WTC11 (cell line): ENCODE results near the gene RIC8B. TPM values are rescaled to one million over a fixed set of nuclear protein-coding genes. Genes with fewer than 3 reads are reported as not detected.

Experiments used
- ATAC-seq: fragments of 200-7000 bp; cut with Tn5 transposase; 2 replicates; pipeline ENCODE4 v1.10.0; 2021; ENCODE audit warnings: mild to moderate bottlenecking, moderate library complexity
- CTCF ChIA-PET: fragments of 300-600 bp; sonication (Branson Sonifier 250); formaldehyde crosslinking; loops from one replicate; lab custom pipeline; 2021; ENCODE audit warnings: antibody characterized with exemption; lab: Charles Lee
- POLR2A ChIA-PET: fragments of 350-600 bp; sonication (Branson Sonifier 250); formaldehyde crosslinking; loops from one replicate; lab custom pipeline; 2021; ENCODE audit warnings: antibody characterized with exemption; lab: Charles Lee
- DNase-seq: peaks from one replicate; pipeline ENCODE4 v3.0.0; 2021; ENCODE audit warnings: low spot score
- H3K27ac Mint-ChIP-seq: 2 replicates; pipeline ENCODE4 v1.8.0; 2021; ENCODE audit warnings: mixed read lengths
- H3K27me3 Mint-ChIP-seq: 2 replicates; pipeline ENCODE4 v1.8.0; 2021; ENCODE audit warnings: low read depth, mild to moderate bottlenecking, moderate library complexity, mixed read lengths
- H3K36me3 Mint-ChIP-seq: 2 replicates; pipeline ENCODE4 v1.8.0; 2021; ENCODE audit warnings: mixed read lengths
- H3K4me1 Mint-ChIP-seq: 2 replicates; pipeline ENCODE4 v1.8.0; 2022; ENCODE audit warnings: mixed read lengths
- H3K4me3 Mint-ChIP-seq: 2 replicates; pipeline ENCODE4 v1.8.0; 2021; ENCODE audit warnings: mild to moderate bottlenecking, moderate library complexity, mixed read lengths
- H3K9me3 Mint-ChIP-seq: 2 replicates; pipeline ENCODE4 v1.8.0; 2021; ENCODE audit warnings: mixed read lengths
- ATF2 ChIP-seq: sonication (generic); formaldehyde crosslinking; IDR thresholded peaks from 2 replicates; pipeline ENCODE4 v1.8.1; 2022; ENCODE audit warnings: low read depth, missing genetic modification reagents, borderline replicate concordance
- ATF3 ChIP-seq: sonication (generic); formaldehyde crosslinking; conservative IDR thresholded peaks from 2 replicates; pipeline ENCODE4 v1.8.1; 2022; ENCODE audit warnings: mild to moderate bottlenecking, missing genetic modification reagents
- CTCF ChIP-seq: fragments of 200-600 bp; IDR thresholded peaks from 2 replicates; pipeline ENCODE4 v1.8.0; 2022; ENCODE audit warnings: antibody characterized with exemption
- ETV6 ChIP-seq: sonication (generic); formaldehyde crosslinking; IDR thresholded peaks from 2 replicates; pipeline ENCODE4 v1.8.1; 2022; ENCODE audit warnings: mild to moderate bottlenecking, missing genetic modification reagents
- GABPB1 ChIP-seq: sonication (generic); formaldehyde crosslinking; IDR thresholded peaks from 2 replicates; pipeline ENCODE4 v1.8.1; 2023; ENCODE audit warnings: mild to moderate bottlenecking, missing genetic modification reagents
- HMGA2 ChIP-seq: fragments of 250-450 bp; sonication (Bioruptor Pico); IDR thresholded peaks from 2 replicates; pipeline ENCODE4 v1.4.0; 2021; ENCODE audit warnings: mild to moderate bottlenecking, moderate library complexity
- JUN ChIP-seq: sonication (generic); formaldehyde crosslinking; IDR thresholded peaks from 2 replicates; pipeline ENCODE4 v1.8.0; 2023; ENCODE audit warnings: mild to moderate bottlenecking, missing genetic modification reagents
- KAT7 ChIP-seq: sonication (generic); formaldehyde crosslinking; IDR thresholded peaks from 2 replicates; pipeline ENCODE4 v1.8.1; 2023; ENCODE audit warnings: missing genetic modification reagents, mild to moderate bottlenecking, borderline replicate concordance
- NFYB ChIP-seq: sonication (generic); formaldehyde crosslinking; conservative IDR thresholded peaks from 2 replicates; pipeline ENCODE4 v1.8.0; 2022; ENCODE audit warnings: low read depth, missing genetic modification reagents
- NR3C1 ChIP-seq: sonication (generic); formaldehyde crosslinking; conservative IDR thresholded peaks from 2 replicates; pipeline ENCODE4 v1.8.1; 2023; ENCODE audit warnings: low read depth, mild to moderate bottlenecking, missing genetic modification reagents
- OVOL2 ChIP-seq: fragments of 250-450 bp; sonication (Bioruptor Pico); IDR thresholded peaks from 2 replicates; pipeline ENCODE4 v1.9.0; 2021; ENCODE audit warnings: mild to moderate bottlenecking, borderline replicate concordance
- TP53 ChIP-seq: sonication (generic); formaldehyde crosslinking; IDR thresholded peaks from 2 replicates; pipeline ENCODE4 v1.8.1; 2023; ENCODE audit warnings: mild to moderate bottlenecking, missing genetic modification reagents
- ZNF138 ChIP-seq: sonication (generic); formaldehyde crosslinking; conservative IDR thresholded peaks from 2 replicates; pipeline ENCODE4 v1.8.1; 2022; ENCODE audit warnings: mild to moderate bottlenecking, moderate library complexity, missing genetic modification reagents
- ZNF219 ChIP-seq: sonication (generic); formaldehyde crosslinking; IDR thresholded peaks from 2 replicates; pipeline ENCODE4 v1.8.0; 2023; ENCODE audit warnings: missing genetic modification reagents, mild to moderate bottlenecking, borderline replicate concordance
- ZNF416 ChIP-seq: fragments of 250-450 bp; sonication (Bioruptor Pico); IDR thresholded peaks from 2 replicates; pipeline ENCODE4 v1.9.0; 2021; ENCODE audit warnings: mild to moderate bottlenecking, inconsistent platforms
- ZNF512 ChIP-seq: sonication (generic); formaldehyde crosslinking; IDR thresholded peaks from 2 replicates; pipeline ENCODE4 v1.8.1; 2022; ENCODE audit warnings: missing genetic modification reagents, borderline replicate concordance
- total RNA-seq: library from RNA; stranded (reverse); gene quantifications from 3 replicates; pipeline ENCODE4 v1.2.3, GENCODE V29; 2021
- TF ChIP-seq, protein P1 (sequence below): sonication (generic); formaldehyde crosslinking; IDR thresholded peaks from 2 replicates; pipeline ENCODE4 v1.8.1; 2022; ENCODE audit warnings: low read depth, mild to moderate bottlenecking, moderate library complexity, missing genetic modification reagents, borderline replicate concordance
- TF ChIP-seq, protein P2 (sequence below): fragments of 250-450 bp; sonication (Bioruptor Pico); IDR thresholded peaks from 2 replicates; pipeline ENCODE4 v1.8.0; 2021; ENCODE audit warnings: mild to moderate bottlenecking

The RIC8B gene
- total RNA-seq, 1 experiment from 2014 or later: 20.2 TPM

DNA sequence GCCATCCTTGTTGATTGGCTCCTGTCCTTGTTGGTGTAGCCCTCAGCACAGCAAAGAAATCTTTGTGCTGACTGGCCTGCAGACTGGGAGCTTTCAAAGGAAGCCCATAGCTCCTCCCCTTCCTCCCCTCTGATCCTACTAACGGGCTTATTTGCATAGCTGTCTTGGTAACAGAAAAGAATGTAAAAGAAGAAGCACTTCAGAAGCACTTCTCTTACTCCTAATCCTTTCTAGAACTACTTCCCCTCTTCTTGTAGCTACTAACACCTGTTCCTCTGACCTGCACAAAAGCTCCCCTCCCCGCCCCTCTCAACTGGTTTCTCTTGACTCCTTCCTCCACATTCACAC, 14.3 kb upstream of the RIC8B start:
- peak; percentile 97 for ATAC-seq
- H3K4me1 Mint-ChIP-seq: peaks cover 48% of the 10 kb centered on the region
- DNase-seq: peak; percentile 36

DNA sequence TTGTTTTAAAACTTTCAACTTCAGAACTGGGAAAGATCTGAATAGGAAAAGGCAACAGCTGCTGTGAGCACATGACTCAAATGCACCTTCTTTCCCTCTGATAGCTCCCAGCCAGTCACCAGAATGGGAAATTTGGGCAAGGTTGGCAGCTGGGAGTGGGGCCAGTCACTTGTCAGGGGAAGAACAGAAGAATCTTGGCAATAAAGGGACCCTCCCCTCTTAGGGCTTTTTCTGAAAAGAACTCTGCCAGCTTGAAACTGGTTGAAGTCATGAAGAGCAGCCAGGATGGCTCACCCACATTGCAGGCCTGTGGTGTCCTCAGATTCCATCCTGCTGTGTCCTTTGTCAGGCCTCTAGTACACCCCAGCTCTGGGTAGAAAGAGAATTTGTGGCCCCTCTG, 10.3 kb upstream of the RIC8B start:
- H3K4me1 Mint-ChIP-seq: peaks cover 65% of the 10 kb centered on the region

More for the DNA sequence above, 14.3 kb upstream of the RIC8B start:
- CTCF ChIA-PET: interaction anchor here (0.5 to 0.8 kb wide), 2 partner anchors 19 to 403 kb away, joined by 3 to 4 read pairs; partner anchors contain the start of gene POLR3B
- POLR2A ChIA-PET: interaction anchor here (0.6 kb wide), 1 partner anchor 86 kb away, joined by 3 read pairs; no protein-coding TSS in a partner anchor
- Mint-ChIP-seq H3K36me3 (no peaks in the 10 kb centered on the region), H3K9me3 (no peaks in the 10 kb centered on the region), H3K27me3 (no peaks in the 10 kb centered on the region), H3K27ac (peak overlapping the region; percentile 92), H3K4me3 (peak overlapping the region; percentile 45)
- TF ChIP-seq TP53 (CRISPR knock-in tag) (0 out of 2 replicates have a peak, but pooled peaks have one; percentile 39), ETV6 (CRISPR knock-in tag) (no peak), ZNF512 (CRISPR knock-in tag) (no peak), ZNF219 (no peak)

More for the DNA sequence above, 10.3 kb upstream of the RIC8B start:
- TF ChIP-seq OVOL2 (CRISPR knock-in tag): no peak
- TF ChIP-seq ATF2 (CRISPR knock-in tag): no peak
- TF ChIP-seq, protein P1, sequence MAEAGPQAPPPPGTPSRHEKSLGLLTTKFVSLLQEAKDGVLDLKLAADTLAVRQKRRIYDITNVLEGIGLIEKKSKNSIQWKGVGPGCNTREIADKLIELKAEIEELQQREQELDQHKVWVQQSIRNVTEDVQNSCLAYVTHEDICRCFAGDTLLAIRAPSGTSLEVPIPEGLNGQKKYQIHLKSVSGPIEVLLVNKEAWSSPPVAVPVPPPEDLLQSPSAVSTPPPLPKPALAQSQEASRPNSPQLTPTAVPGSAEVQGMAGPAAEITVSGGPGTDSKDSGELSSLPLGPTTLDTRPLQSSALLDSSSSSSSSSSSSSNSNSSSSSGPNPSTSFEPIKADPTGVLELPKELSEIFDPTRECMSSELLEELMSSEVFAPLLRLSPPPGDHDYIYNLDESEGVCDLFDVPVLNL (CRISPR knock-in tag): no peak
- TF ChIP-seq CTCF: no peak
- TF ChIP-seq ZNF138: no peak
- TF ChIP-seq ATF3 (CRISPR knock-in tag): no peak
- no peak for TF ChIP-seq ZNF416 (CRISPR knock-in tag)
- no peak for TF ChIP-seq NR3C1 (CRISPR knock-in tag)
- TF ChIP-seq NFYB (CRISPR knock-in tag): no peak
- TF ChIP-seq, protein P2, sequence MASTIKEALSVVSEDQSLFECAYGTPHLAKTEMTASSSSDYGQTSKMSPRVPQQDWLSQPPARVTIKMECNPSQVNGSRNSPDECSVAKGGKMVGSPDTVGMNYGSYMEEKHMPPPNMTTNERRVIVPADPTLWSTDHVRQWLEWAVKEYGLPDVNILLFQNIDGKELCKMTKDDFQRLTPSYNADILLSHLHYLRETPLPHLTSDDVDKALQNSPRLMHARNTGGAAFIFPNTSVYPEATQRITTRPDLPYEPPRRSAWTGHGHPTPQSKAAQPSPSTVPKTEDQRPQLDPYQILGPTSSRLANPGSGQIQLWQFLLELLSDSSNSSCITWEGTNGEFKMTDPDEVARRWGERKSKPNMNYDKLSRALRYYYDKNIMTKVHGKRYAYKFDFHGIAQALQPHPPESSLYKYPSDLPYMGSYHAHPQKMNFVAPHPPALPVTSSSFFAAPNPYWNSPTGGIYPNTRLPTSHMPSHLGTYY (CRISPR knock-in tag): no peak
- TF ChIP-seq HMGA2 (CRISPR knock-in tag): no peak
- TF ChIP-seq GABPB1 (CRISPR knock-in tag): no peak
- no peak for TF ChIP-seq KAT7
- no peak for TF ChIP-seq JUN (CRISPR knock-in tag)
- TF ChIP-seq, all 79 proteins: peak for 0
- ChIA-PET POLR2A (no interaction called here), CTCF (no interaction called here)
- Mint-ChIP-seq H3K27ac (no peak overlapping the region), H3K4me3 (no peak overlapping the region), H3K36me3 (no peaks in the 10 kb centered on the region; the same call in 1 of the 2 replicates), H3K27me3 (no peaks in the 10 kb centered on the region), H3K9me3 (no peaks in the 10 kb centered on the region; the same call in 1 of the 2 replicates)
- no peak for DNase-seq
- ATAC-seq: no peak
